GM18873 (cell line): ENCODE measurements around the gene NEK7.
"Not testable (repeated sequence)": the region's sequence is repeated elsewhere in the genome, so short reads cannot be mapped to it uniquely, and the experiment has no call there.

ENCODE experiments used
- ATAC-seq: cut with Tn5 transposase; IDR thresholded peaks from one replicate; pipeline ENCODE4 v1.9.1; 2021; ENCODE audit warnings: mild to moderate bottlenecking, moderate library complexity, moderate number of reproducible peaks; ENCODE audit not compliant: unreplicated experiment, low FRiP score

The NEK7 gene

DNA sequence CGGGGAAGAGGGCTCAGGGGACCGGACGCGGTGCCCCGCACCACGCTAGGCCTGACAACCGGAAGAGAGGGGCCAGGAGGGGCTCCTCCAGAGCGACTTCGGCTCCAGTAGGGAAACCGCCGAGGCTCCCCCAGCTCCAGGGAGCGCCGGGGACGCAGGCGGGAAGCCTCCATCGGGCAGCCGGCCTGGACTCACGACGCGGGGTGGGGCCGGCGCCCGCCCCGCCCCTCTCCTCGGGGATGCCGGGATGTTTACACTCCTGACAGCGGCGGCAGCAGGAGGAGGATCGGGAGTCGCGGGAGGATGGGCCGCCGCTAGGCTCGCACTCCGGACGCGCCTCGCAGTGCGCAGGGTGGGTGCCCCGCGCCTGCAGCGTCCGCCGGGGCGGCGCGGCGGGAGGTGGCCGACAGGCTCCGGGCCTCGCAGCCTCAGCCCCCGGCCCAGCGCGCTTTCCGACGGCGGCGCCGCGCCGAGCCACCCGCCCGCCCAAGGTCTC, at the start of gene NEK7:
Gene NEK7, plus strand, starts transcription at position 254 of the 496 bp plus-strand sequence. CDS start 75,583 bp downstream, outside the sequence.
- peak; percentile 33 for ATAC-seq

DNA sequence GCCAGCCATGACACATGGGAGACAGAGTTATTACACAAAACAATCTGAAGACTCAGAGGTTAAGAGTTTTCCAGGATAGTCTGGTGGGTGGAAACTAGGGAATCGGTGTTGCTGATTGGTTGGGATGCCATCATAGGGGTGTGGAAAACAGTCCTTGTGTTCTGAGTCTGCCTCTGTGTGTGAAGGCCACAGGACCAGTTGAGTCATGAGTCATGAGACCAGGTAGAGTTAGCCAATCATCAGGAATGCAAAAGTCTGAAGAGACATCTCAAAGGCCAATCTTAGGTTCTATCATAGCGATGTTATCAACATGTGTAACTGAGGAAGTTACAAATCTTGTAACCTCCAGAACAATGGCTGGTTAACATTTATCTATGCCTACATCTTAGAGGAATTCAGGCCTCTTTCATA, 49.7 kb upstream of the NEK7 start:
- ATAC-seq = no peak

DNA sequence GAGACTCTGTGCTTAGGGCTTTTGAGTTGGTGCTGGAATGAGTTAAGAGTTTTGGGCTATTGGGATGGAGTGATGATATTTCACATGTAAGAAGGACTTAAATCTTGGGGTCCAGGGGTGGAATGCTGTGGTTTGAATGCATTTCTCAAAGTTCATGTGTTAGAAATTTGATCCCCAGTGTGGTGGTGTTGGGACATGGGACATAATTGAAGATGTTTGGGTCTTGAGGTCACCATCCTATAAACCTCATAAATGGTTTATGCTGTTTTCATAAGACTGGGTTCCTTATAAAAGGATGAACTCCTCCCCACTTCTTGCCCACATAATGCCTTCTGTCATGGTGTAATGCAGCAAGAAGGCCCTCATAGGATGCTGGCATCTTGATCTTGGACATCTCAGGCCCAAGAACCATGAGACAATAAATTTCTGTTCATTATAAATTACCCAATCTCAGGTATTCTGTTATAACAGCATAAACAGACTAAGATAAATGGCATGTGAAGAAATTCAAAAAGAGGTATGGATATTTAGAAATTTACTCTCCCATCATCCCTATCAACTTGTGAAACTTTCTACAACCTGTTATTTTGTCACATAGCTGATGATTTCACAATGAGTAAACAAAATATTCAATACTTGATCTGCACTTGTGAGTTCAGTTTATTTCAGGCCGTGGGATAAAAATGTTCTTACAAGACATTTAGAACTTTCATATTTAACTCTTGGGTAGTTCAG, 48.0 kb upstream of the NEK7 start:
- no peak for ATAC-seq

GRCh38 chr1:198109371-198109715, 47.5 kb upstream of the NEK7 start:
- ATAC-seq = no peak

- ATAC-seq = no peak
Measured at GRCh38 chr1:198113342-198113750, 43.5 kb upstream of the NEK7 start.

DNA sequence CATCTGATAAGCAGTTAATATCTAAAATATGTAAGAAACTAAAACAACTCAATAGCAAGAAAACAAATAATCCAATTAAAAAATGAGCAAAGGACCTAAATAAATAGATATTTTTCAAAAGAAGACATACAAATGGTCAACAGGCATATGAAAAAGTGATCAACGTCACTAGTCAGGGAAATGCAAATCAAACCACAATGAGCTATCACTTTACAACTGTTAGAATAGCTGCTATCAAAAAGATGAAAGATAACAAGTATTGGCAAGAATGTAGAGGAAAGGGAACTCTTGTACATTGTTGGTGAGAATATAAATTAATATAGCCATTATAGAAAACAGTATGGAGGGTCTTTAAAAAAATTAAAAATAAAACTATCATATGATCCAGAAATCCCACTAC, 40.7 kb upstream of the NEK7 start:
- ATAC-seq = no peak

DNA sequence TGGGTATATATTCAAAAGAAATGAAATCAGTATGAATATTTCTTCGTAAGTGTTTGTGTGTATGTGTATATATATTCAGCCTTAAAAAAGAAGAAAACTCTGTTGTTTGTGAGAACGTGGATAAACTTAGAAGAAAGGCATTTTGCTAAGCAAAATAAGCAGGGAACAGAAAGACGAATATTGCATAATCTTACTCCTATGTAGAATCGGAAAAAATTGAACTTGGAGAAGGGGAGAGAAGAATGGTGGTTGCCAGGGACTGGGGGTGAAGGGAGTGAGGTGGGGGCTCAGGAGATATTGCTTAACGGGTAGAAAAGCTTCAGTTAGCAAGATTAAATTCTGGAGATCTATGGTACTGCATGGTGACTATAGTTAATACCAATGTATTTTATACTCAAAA, 40.3 kb upstream of the NEK7 start:
- ATAC-seq = no peak

DNA sequence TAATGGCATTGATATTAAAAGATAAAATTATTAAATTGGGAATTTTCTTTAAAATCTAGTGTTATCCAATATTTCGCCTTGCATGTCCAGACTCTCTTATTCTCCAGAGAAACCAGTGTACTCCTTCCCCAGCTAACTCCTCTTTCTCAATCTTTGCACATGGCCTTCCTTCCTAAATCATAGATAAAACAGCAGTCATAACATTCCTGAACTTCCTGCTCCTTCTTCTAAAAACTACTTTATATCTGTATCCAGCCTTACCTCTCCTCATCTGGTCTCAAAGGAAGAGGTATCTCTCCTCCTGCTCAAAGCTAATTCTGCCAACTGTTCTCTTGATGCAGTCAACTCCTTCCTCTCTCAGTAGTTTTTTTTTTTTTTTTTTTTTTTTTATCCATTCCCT, 39.5 kb upstream of the NEK7 start:
- no peak for ATAC-seq

- no peak for ATAC-seq
Measured at GRCh38 chr1:198118134-198118533, 38.7 kb upstream of the NEK7 start.

DNA sequence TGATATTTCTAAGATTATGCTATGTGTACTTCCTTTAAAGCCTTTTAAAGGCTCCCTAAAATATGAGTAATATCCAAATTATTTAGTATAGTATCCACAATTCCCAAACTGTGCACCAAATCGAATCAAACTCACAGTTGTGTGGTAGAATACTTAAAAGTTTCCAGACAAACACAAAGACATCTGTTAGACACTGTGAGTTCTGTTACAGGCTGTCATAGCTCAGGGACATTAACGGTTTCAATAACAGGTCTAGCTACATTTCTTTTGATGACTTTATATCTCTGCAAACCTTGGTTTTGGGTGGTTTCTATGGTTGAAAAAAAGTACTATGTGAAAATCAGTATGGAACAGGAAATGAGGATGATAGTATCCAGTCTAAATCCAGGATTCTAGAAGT, 36.9 kb upstream of the NEK7 start:
- ATAC-seq = no peak

DNA sequence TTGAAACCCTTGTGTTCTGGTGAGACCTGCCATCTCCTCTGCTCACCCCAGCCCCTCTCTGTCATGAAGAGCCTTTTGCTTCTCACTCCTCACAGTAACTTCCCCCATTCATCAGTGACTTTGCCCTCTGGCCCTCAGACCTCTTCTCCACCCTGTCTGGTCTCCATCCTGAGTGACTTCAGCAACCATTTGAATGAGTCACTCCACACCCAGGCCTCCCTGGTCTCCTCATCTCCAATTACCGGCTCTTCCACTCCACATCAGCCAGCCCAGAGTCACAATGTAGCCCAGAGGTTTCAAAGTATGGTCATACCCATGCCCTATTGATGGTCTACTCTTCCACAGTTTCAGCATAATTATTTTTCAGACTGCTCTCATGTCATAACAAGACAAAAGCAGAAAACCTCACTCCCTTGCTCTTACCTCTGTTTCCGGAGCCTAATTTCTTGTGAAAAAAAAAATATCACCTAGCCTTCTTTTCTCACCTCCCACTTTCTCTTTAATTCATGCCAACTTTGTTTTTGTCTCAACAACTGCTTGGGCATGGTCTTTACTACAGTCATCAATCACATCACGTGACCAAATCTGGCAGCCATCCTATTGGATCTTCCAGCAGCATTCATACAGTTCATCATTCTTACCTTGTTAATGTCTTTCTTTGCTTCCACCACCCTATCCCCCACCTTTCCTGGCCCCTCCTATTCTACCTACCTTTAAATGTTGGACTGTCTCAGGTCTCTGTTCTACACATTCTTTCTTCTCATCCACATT, 35.6 kb upstream of the NEK7 start:
- ATAC-seq = no peak

DNA sequence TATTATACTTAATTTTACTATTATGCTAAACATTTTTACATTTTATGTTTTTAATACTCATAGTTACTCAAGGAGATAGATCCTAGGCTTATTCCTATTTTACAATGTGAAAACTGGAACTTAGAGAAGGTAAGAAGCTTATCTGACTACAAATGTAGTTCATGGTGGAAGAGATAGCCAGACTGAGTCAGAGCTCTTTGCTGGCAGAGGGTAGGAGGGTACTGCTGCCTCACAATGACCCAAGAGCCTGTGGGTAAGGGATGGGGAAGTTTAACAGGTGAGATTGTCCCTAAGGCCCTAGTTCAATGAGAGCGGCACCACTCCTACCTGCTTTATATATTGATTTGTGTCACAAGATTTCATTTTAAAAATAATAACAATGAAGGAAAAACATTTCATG, 34.1 kb upstream of the NEK7 start:
- no peak for ATAC-seq

GRCh38 chr1:198123133-198123532, 33.7 kb upstream of the NEK7 start:
- ATAC-seq = no peak

GRCh38 chr1:198124673-198125072, 32.1 kb upstream of the NEK7 start:
- ATAC-seq = no peak

GRCh38 chr1:198125995-198126735, 30.6 kb upstream of the NEK7 start:
- ATAC-seq = no peak

DNA sequence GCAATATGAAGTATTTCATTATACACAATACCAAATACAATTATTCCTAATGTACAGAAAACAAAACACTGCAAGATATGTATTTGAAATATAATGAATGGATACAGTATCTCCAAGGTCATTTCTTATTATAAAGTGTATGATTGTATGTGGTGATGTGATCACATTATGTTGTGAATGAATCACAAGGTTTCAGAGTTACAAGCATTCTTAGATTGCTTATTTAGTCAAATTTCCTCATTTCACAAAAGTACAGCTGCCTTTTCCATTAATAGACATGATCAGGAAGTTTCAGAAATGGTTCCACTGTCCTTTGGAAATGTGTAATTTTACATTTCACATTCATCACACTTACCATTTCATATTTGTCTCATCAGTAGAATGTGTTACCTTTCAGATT, 28.3 kb upstream of the NEK7 start:
- ATAC-seq = no peak

GRCh38 chr1:198130053-198130452, 26.7 kb upstream of the NEK7 start:
- not testable (repeated sequence) for ATAC-seq

- peak; percentile 53 for ATAC-seq
Measured at GRCh38 chr1:198132060-198132781, 24.6 kb upstream of the NEK7 start.

GRCh38 chr1:198134252-198134651, 22.5 kb upstream of the NEK7 start:
- ATAC-seq = no peak

DNA sequence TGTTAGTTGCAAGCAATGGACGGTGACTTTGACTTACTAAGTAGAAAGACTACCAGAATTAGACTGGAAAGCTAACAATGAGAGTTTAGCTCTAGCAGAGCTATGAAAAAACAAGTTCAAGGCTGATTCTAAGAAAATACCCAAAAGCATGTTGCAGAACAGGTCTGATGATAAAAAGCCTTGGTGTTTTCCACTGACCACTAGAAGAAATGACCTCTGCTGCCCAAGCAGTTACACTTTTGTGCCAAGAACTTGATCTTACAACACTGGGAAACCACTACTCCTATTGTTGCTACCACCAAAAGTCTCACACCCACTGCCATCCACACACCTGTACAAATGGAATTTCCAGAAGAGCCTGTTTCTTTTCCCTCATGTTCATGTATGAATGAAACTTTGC, 21.4 kb upstream of the NEK7 start:
- ATAC-seq = no peak
